Measurements from ENCODE around the gene EBF3. TPM values are rescaled to one million over a fixed set of nuclear protein-coding genes. Genes with fewer than 3 reads are reported as not detected.

The EBF3 gene
- total RNA-seq, 4 donors from 2014 or later, result 29.1 to 50.9 (median 43.9) TPM

DNA sequence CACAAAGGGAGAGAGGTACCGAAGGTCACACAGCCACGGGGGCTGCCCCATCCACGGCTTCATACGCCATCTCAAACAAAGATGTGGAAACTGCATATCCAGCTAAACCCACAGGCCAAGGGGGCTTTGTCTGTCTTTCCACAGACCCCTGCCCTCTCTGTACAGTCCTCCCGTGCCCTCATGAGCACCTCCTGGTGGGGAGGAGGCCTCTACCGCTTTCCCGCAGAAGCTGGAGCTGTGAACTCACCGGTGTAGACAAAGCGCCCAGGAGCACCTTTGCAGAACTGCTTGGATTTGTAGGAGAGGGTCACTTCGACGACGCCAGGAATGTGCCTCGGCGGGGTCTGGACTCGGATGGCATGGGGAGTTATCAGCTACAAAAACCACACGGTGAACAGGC lies 97.2 kb downstream of the EBF3 start:
- TF ChIP-seq, protein P1, sequence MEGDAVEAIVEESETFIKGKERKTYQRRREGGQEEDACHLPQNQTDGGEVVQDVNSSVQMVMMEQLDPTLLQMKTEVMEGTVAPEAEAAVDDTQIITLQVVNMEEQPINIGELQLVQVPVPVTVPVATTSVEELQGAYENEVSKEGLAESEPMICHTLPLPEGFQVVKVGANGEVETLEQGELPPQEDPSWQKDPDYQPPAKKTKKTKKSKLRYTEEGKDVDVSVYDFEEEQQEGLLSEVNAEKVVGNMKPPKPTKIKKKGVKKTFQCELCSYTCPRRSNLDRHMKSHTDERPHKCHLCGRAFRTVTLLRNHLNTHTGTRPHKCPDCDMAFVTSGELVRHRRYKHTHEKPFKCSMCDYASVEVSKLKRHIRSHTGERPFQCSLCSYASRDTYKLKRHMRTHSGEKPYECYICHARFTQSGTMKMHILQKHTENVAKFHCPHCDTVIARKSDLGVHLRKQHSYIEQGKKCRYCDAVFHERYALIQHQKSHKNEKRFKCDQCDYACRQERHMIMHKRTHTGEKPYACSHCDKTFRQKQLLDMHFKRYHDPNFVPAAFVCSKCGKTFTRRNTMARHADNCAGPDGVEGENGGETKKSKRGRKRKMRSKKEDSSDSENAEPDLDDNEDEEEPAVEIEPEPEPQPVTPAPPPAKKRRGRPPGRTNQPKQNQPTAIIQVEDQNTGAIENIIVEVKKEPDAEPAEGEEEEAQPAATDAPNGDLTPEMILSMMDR (IDR thresholded peaks at IDR 0.05; ENCODE audit: low read depth), result no peak

GRCh38 chr10:129865960-129866359 lies 98.1 kb downstream of the EBF3 start:
- TF ChIP-seq, protein P1 (IDR thresholded peaks at IDR 0.05; ENCODE audit: low read depth), result no peak

DNA sequence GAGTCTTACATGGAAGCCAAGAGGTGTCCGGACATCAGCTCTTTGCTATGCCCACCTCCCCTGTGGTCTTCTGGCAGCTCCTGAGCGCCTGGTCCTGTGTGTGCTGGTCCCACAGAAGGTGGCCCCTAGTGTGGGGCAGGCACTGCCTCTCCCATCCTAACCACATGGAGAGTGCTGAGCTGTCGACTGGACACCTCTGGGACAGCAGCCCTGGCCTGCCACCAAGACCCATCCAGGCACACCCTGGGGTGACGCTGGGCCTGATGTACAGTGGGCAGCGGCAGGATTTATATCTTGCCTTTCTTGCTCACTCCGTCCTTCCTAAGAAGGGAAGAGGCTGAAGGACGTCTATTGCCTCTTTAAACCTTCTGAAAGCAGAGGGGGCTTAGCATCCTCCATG lies 98.7 kb downstream of the EBF3 start:
- TF ChIP-seq, protein P1 (IDR thresholded peaks at IDR 0.05; ENCODE audit: low read depth), result no peak

DNA sequence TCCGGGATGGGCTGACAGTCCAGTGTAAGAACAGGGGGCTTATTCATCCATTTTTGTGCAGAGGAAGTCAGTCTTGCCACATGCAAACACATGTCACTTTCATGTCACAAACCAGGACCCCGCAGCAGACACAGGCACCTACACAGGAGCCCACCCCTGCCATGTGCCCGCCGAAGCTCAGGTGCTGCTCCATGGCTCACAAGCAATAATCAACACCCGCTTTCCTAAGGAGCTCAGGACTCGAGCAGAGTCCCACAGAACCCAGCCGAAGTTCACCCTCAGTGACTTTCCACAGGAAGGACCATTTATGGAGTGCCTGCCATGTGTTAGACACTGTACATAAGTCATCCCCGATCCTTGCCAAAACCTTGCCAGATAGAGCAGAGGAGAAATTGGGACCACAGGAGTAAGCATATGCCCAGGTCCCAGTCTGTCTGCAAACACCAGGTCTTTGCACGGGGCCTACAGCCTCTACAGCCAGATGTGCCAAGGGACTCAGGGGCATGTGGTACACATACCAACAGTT lies 99.4 kb downstream of the EBF3 start:
- TF ChIP-seq, protein P1 (IDR thresholded peaks at IDR 0.05; ENCODE audit: low read depth), result no peak

DNA sequence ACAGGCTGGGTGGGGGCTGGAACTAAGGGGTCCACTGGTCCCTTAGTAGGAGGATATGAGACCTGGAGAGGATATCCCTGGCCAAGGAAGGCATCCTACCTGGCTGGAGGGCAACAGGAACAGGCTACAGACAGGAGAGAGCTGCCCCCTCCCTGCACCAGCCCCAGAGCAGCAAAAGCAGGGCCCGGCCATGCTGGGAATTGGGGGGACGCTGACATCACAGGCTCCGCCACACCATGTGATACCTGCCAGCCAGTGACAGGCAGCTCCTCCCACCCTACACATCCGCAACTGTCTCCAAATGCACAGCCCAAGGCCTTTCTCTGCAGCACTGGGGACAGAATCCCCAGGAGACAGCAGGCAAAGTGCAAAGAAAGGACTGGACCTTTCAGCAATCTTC lies 100.0 kb downstream of the EBF3 start:
- TF ChIP-seq, protein P1 (IDR thresholded peaks at IDR 0.05; ENCODE audit: low read depth), result no peak

DNA sequence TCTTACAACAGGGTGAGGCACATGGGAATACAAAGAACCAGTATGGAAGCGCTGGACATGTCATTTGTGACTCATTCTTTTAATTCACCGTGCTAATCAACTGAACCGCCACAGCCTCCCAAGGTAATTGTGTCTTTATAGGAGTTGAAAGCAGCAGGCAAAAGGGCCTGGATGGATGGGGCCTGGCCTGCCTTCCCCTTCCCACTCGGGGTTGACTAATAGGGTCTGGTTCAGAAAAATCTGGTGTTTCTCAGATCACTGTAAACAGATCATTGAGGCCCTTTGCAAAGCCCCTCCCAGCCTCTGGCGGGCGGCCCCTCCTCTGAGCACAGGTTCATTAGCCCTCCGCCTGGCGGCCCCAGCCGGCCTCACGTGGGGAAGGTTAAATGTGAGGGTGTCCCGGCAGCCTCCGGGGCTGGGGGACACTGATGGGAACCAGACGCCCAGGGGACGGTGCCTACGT lies 100.8 kb downstream of the EBF3 start:
- TF ChIP-seq, protein P1 (IDR thresholded peaks at IDR 0.05; ENCODE audit: low read depth), result no peak

- TF ChIP-seq, protein P1 (IDR thresholded peaks at IDR 0.05; ENCODE audit: low read depth), result no peak
Observed at GRCh38 chr10:129861776-129862531, 102.1 kb downstream of the EBF3 start.
